D721Med (cell line): ENCODE data around the gene DCAF16.
A peak's percentile ranks its signal among the peaks of the same experiment; 100 is the strongest.

Experiments used
- DNase-seq: peaks from one replicate; pipeline ENCODE4 v3.0.0; 2011; ENCODE audit warnings: low spot score; ENCODE audit not compliant: insufficient read length
- FAIRE-seq: peaks from 2 replicates; lab custom pipeline; 2011; peaks lifted over from hg19 to GRCh38; lab: Jason Lieb, UNC
- CTCF ChIP-seq: IDR thresholded peaks from 2 replicates; pipeline ENCODE4 v1.5.1; 2012; ENCODE audit warnings: mild to moderate bottlenecking, control low read depth; ENCODE audit not compliant: insufficient read depth; ENCODE audit errors: missing control alignments

DCAF16 gene

GRCh38 chr4:17762726-17763125 is 47.8 kb downstream of the DCAF16 start:
- TF ChIP-seq CTCF, result peak; percentile 8
- FAIRE-seq, result no peak

GRCh38 chr4:17761062-17761461 is 49.5 kb downstream of the DCAF16 start:
- no peak for FAIRE-seq
- no peak for TF ChIP-seq CTCF
- DNase-seq, result no peak

More at GRCh38 chr4:17762726-17763125, 47.8 kb downstream of the DCAF16 start:
- no peak for DNase-seq

- no peak for TF ChIP-seq CTCF
- DNase-seq, result no peak
- no peak for FAIRE-seq
Measured at GRCh38 chr4:17760626-17761025, 49.9 kb downstream of the DCAF16 start.

- FAIRE-seq, result no peak
Measured at GRCh38 chr4:17758485-17758884, 52.1 kb downstream of the DCAF16 start.

GRCh38 chr4:17757621-17758020 is 52.9 kb downstream of the DCAF16 start:
- FAIRE-seq, result no peak
- no peak for DNase-seq
- no peak for TF ChIP-seq CTCF

More at GRCh38 chr4:17758485-17758884, 52.1 kb downstream of the DCAF16 start:
- no peak for TF ChIP-seq CTCF
- no peak for DNase-seq

GRCh38 chr4:17753646-17754045 is 56.9 kb downstream of the DCAF16 start:
- TF ChIP-seq CTCF, result no peak
- DNase-seq (no peak), FAIRE-seq (no peak)
